Epidermal melanocyte (primary cell): ENCODE results near the gene NOP53.
"Not testable (repeated sequence)": the region's sequence is repeated elsewhere in the genome, so short reads cannot be mapped to it uniquely, and the experiment has no call there.

ENCODE experiments used
- DNase-seq: peaks from one replicate; pipeline ENCODE4 v3.0.0; 2011; ENCODE audit warnings: low spot score; ENCODE audit not compliant: insufficient read length

NOP53 gene

GRCh38 chr19:47718415-47719046, 26.8 kb upstream of the NOP53 start:
- DNase-seq: not testable (repeated sequence)

GRCh38 chr19:47719047-47719859, 26.1 kb upstream of the NOP53 start:
- peak; percentile 43 for DNase-seq

GRCh38 chr19:47720669-47721422, 24.5 kb upstream of the NOP53 start:
- DNase-seq: no peak

GRCh38 chr19:47723581-47723940, 21.8 kb upstream of the NOP53 start:
- DNase-seq: no peak

- no peak for DNase-seq
These were observed 19.5 kb upstream of the NOP53 start for GRCh38 chr19:47725759-47726401.

- DNase-seq: no peak
These were observed 18.9 kb upstream of the NOP53 start for GRCh38 chr19:47726467-47726866.

GRCh38 chr19:47728295-47728694, 17.1 kb upstream of the NOP53 start:
- not testable (repeated sequence) for DNase-seq

GRCh38 chr19:47729468-47729798, 15.9 kb upstream of the NOP53 start:
- no peak for DNase-seq

- no peak for DNase-seq
These were observed 15.4 kb upstream of the NOP53 start for GRCh38 chr19:47729799-47730520.

GRCh38 chr19:47730521-47730889, 14.8 kb upstream of the NOP53 start:
- DNase-seq: no peak

GRCh38 chr19:47730910-47731309, 14.4 kb upstream of the NOP53 start:
- DNase-seq: no peak

- no peak for DNase-seq
These were observed 10.2 kb upstream of the NOP53 start for GRCh38 chr19:47735131-47735530.

GRCh38 chr19:47740866-47741519, 4.4 kb upstream of the NOP53 start:
- DNase-seq: no peak

- DNase-seq: no peak
These were observed 3.7 kb upstream of the NOP53 start for GRCh38 chr19:47741544-47742140.

- no peak for DNase-seq
These were observed 2.7 kb upstream of the NOP53 start for GRCh38 chr19:47742634-47743033.

GRCh38 chr19:47746129-47746528, 783 bp downstream of the NOP53 start:
- not testable (repeated sequence) for DNase-seq

GRCh38 chr19:47749326-47749725, 4.0 kb downstream of the NOP53 start:
- no peak for DNase-seq

GRCh38 chr19:47750752-47751151, 5.4 kb downstream of the NOP53 start:
- DNase-seq: no peak

- DNase-seq: no peak
These were observed 7.3 kb downstream of the NOP53 start for GRCh38 chr19:47752440-47753211.
